ENCODE data around the gene ARHGAP26.

Gene ARHGAP26

GRCh38 chr5:142816531-142817430 lies 46.6 kb downstream of the ARHGAP26 start:
- peaks cover 15% of the 10 kb centered on the region for H3K36me3 ChIP-seq
- no peaks in the 10 kb centered on the region for H3K27me3 ChIP-seq
- TF ChIP-seq CTCF (IDR thresholded peaks at IDR 0.05) = no peak
- no peak overlapping the region for H3K4me3 ChIP-seq (ENCODE audit: low read depth in 1 of 2, low read length in 1 of 2)
- H3K9me3 ChIP-seq = no peaks in the 10 kb centered on the region
- peaks cover 63 to 78% of the 10 kb centered on the region in 2 experiments for H3K4me1 ChIP-seq (ENCODE audit: control insufficient read depth in 1 of 2, insufficient read depth in 1 of 2, low read depth in 1 of 2, low read length in 1 of 2)
- H3K27ac ChIP-seq = peak overlapping the region; percentile 93

- Histone ChIP-seq H3K27me3 (no peaks in the 10 kb centered on the region), H3K27ac (peak overlapping the region; percentile 93), H3K4me1 (ENCODE audit: control insufficient read depth in 1 of 2, insufficient read depth in 1 of 2, low read depth in 1 of 2, low read length in 1 of 2) (peaks cover 51 to 71% of the 10 kb centered on the region in 2 experiments), H3K4me3 (ENCODE audit: low read depth in 1 of 2, low read length in 1 of 2) (no peak overlapping the region), H3K9me3 (no peaks in the 10 kb centered on the region), H3K36me3 (peaks cover 15% of the 10 kb centered on the region)
- no peak for TF ChIP-seq CTCF (IDR thresholded peaks at IDR 0.05)
Observed at GRCh38 chr5:142817949-142818431, 47.8 kb downstream of the ARHGAP26 start.

- Histone ChIP-seq H3K36me3 (peaks cover 15% of the 10 kb centered on the region), H3K9me3 (no peaks in the 10 kb centered on the region), H3K4me1 (ENCODE audit: control insufficient read depth in 1 of 2, insufficient read depth in 1 of 2, low read depth in 1 of 2, low read length in 1 of 2) (peaks cover 38 to 58% of the 10 kb centered on the region in 2 experiments), H3K4me3 (ENCODE audit: low read depth in 1 of 2, low read length in 1 of 2) (no peak overlapping the region), H3K27me3 (no peaks in the 10 kb centered on the region), H3K27ac (peak overlapping the region; percentile 41)
- no peak for TF ChIP-seq CTCF (IDR thresholded peaks at IDR 0.05)
Observed at GRCh38 chr5:142819292-142819691, 49.1 kb downstream of the ARHGAP26 start.

GRCh38 chr5:142819825-142820224 lies 49.6 kb downstream of the ARHGAP26 start:
- no peak for TF ChIP-seq CTCF (IDR thresholded peaks at IDR 0.05)
- Histone ChIP-seq H3K9me3 (no peaks in the 10 kb centered on the region), H3K36me3 (peaks cover 11% of the 10 kb centered on the region), H3K4me3 (ENCODE audit: low read depth in 1 of 2, low read length in 1 of 2) (no peak overlapping the region), H3K27ac (peak overlapping the region; percentile 12), H3K4me1 (ENCODE audit: control insufficient read depth in 1 of 2, insufficient read depth in 1 of 2, low read depth in 1 of 2, low read length in 1 of 2) (peaks cover 33 to 56% of the 10 kb centered on the region in 2 experiments), H3K27me3 (no peaks in the 10 kb centered on the region)

- H3K27me3 ChIP-seq = no peaks in the 10 kb centered on the region
- H3K9me3 ChIP-seq = no peaks in the 10 kb centered on the region
- no peak overlapping the region for H3K4me3 ChIP-seq (ENCODE audit: low read depth in 1 of 2, low read length in 1 of 2)
- peaks cover 27 to 56% of the 10 kb centered on the region in 2 experiments for H3K4me1 ChIP-seq (ENCODE audit: control insufficient read depth in 1 of 2, insufficient read depth in 1 of 2, low read depth in 1 of 2, low read length in 1 of 2)
- no peak for TF ChIP-seq CTCF (IDR thresholded peaks at IDR 0.05)
- no peak overlapping the region for H3K27ac ChIP-seq
- H3K36me3 ChIP-seq = peaks cover 7% of the 10 kb centered on the region
Observed at GRCh38 chr5:142820447-142820846, 50.3 kb downstream of the ARHGAP26 start.

All from neutrophil (primary cell).